Measurements from ENCODE around the gene SEPTIN1.

Gene SEPTIN1

DNA sequence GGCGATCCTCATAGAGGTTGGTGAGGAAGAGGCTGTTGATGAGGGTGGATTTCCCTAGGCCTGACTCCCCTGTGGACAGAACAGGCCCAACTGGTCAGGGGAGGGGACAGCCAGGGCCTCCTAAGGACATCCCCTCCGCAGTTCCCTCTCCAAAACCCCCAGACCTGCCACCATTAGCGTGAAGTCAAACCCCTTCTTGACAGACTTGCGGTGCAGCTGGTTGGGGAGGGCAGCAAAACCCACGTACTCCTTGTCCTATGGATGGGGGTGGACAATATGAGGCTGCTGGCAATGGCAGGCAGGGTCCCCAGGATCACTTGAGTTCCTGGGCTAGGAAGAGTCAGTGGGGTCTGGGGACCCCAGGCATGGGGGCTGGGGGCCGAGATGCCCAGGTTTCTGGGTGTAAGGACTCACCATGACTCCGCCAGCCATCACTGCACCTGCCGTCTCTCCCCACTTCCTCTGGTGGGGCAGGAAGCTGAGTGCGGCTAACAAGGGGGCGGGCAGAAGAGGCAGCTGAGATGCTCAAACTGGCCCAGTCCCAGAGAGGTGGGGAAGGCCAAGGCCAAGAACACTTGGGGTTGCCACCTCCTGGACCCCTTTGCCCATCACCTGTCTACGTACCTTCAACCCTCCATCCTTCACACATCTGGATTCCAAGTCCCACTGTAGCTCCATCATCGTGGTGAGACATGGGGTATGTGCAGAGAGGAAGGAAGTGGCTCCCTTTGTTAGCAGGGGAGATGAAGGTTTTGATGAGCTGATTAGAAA is at the start of gene SEPTIN1:
SEPTIN1 (minus strand) TSS at position 451 of the 771 bp plus-strand sequence; CDS start at position 432, 19 bp downstream.
- DNase-seq, result no peak

GRCh38 chr16:30430428-30430970 is 48.1 kb upstream of the SEPTIN1 start:
- DNase-seq, result no peak

DNA sequence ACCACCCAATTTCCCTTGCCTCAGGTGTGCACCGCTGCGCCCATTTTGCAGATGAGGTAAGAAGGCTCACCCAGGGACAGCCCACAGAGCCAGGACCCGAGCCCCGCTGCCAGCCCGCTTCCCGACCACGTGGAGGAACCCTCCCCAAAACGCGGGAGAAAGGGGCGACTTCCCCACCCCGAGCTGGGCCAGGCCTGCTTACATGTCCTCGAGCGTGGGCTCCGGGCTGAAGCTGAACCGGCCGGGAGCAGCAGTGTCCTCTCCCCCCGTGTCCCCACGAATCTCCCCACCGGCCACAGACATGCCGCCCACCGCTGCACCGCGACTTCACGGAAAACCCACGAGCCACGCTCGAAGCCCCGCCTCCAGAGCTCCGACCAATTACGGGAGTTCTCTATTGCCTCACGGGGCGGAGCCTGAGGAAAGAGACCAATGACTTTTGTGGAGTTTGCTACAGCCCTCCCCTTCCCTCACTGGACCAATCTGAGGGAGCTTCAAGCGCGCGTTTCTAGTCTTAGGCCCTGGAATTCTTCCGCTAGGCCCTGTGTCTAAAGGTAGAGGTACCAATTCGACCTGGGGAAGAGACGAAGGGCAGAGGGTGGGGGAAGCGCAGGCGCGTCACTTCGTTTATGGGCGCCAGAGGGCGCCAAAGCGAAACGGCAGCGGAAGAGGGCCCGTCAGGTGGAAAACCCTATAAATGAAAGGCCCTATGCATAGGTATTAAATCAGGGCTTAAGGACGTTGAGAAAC is 47.5 kb upstream of the SEPTIN1 start, which contains the start of gene DCTPP1:
DCTPP1 (minus strand) TSS at position 353 of the 750 bp plus-strand sequence; CDS start at position 303, 50 bp downstream.
- peak; percentile 97 for DNase-seq

GRCh38 chr16:30429418-30429677 is 47.0 kb upstream of the SEPTIN1 start:
- DNase-seq, result no peak

DNA sequence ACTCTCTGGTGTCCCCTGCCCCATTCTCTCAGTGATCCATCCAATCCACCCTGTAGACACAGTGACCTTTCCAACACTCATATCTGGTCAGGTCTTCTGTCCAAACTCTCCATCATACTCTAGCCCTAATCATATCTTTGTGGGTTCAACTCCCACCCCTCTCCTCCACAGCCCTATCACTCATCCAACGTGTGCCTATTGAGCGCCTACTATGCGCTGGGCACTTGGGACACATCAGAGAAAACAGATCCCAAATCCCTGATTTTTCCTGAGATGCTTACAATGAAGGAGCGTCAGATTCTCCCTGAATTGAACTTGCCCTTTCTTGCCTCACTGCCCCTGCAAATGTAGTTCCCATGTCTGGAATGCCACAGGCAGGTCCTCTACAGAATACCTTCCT is 45.7 kb upstream of the SEPTIN1 start:
- no peak for DNase-seq

- DNase-seq, result no peak
Measured at GRCh38 chr16:30421010-30421409, 38.6 kb upstream of the SEPTIN1 start.

DNA sequence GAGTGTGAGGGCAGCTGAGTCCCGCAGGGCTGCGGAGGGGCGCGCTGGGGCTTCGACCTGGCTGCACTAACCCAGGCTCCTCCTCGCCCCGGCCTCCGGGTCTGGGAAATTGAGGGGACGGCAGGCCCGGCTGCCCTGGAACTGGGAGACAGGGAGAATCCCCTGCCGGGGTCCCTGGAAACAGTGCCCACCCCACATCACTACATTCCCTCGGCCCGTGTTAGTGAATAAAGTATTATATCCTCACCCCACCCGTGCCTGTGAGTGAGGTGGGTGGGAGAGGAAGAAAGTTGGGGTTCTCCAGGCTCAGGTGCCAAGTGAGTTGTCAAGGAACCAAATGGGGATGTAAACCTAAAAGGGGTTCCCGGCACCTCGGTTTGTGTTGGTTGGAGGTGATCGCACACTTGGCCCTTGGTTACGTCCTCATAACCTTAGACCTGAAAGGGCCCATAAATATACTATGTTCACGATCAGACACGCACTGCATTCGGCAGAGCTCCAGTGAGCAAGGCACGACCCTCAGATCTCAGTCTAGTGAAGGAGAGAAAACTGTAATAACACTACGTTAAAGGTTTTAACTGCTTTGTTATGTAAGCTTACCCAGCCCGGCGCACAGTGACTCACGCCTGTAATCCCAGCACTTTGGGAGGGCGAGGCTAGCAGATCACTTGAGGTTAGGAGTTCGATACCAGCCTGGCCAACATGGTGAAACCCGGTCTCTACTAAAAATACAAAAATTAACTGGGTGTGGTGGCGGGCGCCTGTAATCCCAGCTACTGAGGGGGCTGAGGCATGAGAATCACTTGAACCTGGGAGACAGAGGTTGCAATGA is 36.2 kb upstream of the SEPTIN1 start:
- no peak for DNase-seq

DNA sequence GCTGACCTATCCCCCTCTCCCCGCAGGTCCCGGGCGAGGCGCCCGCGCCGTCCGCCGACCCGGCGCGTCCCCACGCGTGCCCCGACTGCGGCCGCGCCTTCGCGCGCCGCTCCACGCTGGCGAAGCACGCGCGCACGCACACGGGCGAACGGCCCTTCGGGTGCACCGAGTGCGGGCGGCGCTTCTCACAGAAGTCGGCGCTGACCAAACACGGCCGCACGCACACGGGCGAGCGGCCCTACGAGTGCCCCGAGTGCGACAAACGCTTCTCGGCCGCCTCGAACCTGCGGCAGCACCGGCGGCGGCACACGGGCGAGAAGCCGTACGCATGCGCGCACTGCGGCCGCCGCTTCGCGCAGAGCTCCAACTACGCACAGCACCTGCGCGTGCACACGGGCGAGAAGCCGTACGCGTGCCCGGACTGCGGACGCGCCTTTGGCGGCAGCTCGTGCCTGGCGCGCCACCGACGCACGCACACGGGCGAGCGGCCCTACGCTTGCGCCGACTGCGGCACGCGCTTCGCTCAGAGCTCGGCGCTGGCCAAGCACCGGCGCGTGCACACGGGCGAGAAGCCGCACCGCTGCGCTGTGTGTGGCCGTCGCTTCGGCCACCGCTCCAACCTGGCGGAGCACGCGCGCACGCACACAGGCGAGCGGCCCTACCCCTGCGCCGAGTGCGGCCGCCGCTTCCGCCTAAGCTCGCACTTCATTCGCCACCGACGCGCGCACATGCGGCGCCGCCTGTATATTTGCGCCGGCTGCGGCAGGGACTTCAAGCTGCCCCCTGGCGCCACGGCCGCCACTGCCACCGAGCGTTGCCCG is 35.4 kb upstream of the SEPTIN1 start:
- peak; percentile 79 for DNase-seq

GRCh38 chr16:30416624-30417528 is 34.5 kb upstream of the SEPTIN1 start:
- no peak for DNase-seq

DNA sequence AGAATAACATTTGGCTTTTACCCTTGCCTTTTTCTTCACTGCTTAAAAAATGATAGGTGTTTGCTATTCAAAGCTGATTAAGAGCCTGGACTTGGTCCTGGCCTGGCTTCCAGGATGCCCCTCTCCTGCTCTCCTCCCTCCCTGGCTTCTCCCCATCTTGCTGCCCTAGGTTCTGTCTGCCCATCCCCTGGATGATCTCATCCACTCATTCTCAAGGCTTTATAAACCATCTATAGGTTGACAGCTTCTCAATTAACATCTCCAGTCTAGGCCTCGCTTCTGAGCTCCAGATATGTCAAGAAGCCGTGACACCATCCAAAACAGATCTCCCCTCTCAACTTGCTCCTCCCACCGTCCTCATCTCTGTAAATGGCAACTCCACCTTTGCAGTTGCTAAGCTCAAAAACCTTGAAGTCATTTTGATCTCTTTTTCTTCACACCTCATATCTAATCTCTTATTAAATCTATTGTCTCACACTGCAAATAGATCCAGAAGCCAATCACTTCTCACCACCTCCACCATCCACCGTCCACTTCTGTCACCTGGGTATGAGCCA is 33.8 kb upstream of the SEPTIN1 start:
- no peak for DNase-seq

GRCh38 chr16:30414159-30414558 is 31.8 kb upstream of the SEPTIN1 start:
- no peak for DNase-seq

DNA sequence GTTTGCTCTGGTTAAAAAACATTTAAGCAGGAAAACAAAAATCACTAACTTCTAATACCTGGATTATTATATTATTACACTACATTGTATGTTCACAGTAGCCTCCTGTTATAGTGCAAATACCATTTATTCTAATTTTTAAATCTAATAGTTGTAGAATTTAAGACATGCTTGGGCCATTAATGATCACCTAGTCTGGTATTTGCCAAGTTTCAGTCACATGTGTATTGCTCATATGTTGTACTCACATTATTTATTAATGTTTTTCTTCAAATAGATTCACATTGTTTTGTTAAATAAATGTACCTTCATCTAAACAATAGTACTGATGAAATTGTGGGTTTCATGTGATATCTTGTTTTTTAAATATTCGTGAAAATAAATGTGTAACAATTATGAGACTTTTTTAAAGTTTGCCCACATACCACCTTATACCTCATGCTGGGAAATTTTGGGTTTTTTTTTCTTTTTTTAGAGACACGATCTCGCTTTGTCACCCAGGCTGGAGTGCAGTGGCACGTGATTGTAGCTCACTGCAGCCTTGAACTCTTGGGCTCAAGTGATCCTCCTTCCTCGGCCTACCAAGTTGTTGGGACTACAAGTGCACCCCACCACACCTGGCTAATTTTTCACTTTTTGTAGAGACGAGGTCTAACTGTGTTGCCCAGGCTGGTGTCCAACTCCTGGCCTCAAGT is 30.9 kb upstream of the SEPTIN1 start:
- DNase-seq, result no peak

- DNase-seq, result peak; percentile 92
Measured at GRCh38 chr16:30409125-30410060, 27.0 kb upstream of the SEPTIN1 start.

DNA sequence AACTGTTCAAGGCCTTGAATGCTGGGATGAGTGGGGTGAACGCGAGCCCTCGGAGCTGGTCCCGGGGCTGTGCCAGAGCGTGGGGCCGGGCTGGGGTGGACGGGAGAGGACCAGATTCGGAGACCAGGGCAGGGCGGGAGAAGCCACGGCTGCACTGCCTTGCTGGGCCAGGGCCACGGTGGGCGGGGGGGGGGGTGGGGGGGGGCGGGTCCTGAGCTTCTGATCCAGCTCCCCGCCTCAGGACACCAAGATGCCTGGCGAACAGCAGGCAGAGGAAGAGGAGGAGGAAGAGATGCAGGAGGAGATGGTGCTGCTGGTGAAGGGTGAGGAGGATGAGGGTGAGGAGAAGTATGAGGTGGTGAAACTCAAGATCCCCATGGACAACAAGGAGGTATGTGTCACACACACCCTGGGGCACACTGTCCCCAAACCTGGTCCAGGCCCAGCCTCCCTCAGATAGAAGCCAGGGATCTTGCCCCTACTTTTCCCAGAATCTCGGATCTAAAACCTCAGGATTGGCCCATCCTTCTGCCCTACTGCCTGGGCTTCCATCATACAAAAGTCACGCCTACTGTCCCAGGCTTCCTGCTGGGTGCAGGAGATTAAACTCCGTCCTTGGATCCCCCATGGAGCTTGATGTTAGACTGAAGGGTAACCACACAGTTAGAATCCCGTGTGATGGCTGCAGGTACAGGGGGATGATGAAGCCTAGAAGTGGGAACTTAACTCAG is 25.6 kb upstream of the SEPTIN1 start:
- DNase-seq, result no peak

- DNase-seq, result peak; percentile 94
Measured at GRCh38 chr16:30407102-30407803, 24.9 kb upstream of the SEPTIN1 start, which contains the start of gene ZNF771. Gene ZNF771 (plus strand): TSS chr16:30407606. CDS start chr16:30408054, 448 bp downstream.

GRCh38 chr16:30406795-30407101 is 24.4 kb upstream of the SEPTIN1 start:
- DNase-seq, result no peak

GRCh38 chr16:30401768-30402425 is 19.5 kb upstream of the SEPTIN1 start:
- no peak for DNase-seq
